Smooth muscle cell (in vitro differentiated cells): ENCODE data around the gene F8. TPM values are rescaled to one million over a fixed set of nuclear protein-coding genes. Genes with fewer than 3 reads are reported as not detected.

Experiments used
- DNase-seq: peaks from one replicate; lab custom pipeline; 2025; ENCODE audit not compliant: unreplicated experiment; lab: John Stamatoyannopoulos, UW
- H2AFZ ChIP-seq: fragments of 200-600 bp; sonication (generic); 2 replicates; pipeline ENCODE4 v1.6.0; 2016; ENCODE audit warnings: antibody characterized with exemption, low read depth, mild to moderate bottlenecking
- H3F3A ChIP-seq: fragments of 200-600 bp; sonication (generic); 2 replicates; pipeline ENCODE4 v1.6.0; 2017; ENCODE audit warnings: antibody characterized with exemption, low read depth
- H3K27ac ChIP-seq: fragments of 200-600 bp; sonication (generic); 2 replicates; pipeline ENCODE4 v1.5.1; 2016; ENCODE audit warnings: low read depth, mild to moderate bottlenecking
- H3K27me3 ChIP-seq: fragments of 200-600 bp; sonication (generic); 2 replicates; pipeline ENCODE4 v1.6.1; 2016; ENCODE audit warnings: low read depth, mild to moderate bottlenecking
- H3K36me3 ChIP-seq: fragments of 200-600 bp; sonication (generic); 2 replicates; pipeline ENCODE4 v1.5.1; 2016; ENCODE audit warnings: low read depth
- H3K4me1 ChIP-seq: fragments of 200-600 bp; sonication (generic); 2 replicates; pipeline ENCODE4 v1.5.1; 2016; ENCODE audit warnings: low read depth
- H3K4me2 ChIP-seq: fragments of 200-600 bp; sonication (generic); 2 replicates; pipeline ENCODE4 v1.6.0; 2016; ENCODE audit warnings: mild to moderate bottlenecking
- H3K4me3 ChIP-seq: fragments of 200-600 bp; sonication (generic); 2 replicates; pipeline ENCODE4 v1.5.1; 2016; ENCODE audit warnings: mild to moderate bottlenecking
- H3K79me2 ChIP-seq: fragments of 200-600 bp; sonication (generic); 2 replicates; pipeline ENCODE4 v1.6.0; 2016; ENCODE audit warnings: low read depth, mild to moderate bottlenecking
- H3K9ac ChIP-seq: fragments of 200-600 bp; sonication (generic); 2 replicates; pipeline ENCODE4 v1.6.0; 2016; ENCODE audit warnings: low read depth
- H3K9me3 ChIP-seq: fragments of 200-600 bp; sonication (generic); replicated peaks from 2 replicates; pipeline ENCODE4 v1.5.1; 2016; ENCODE audit warnings: low read depth
- H4K20me1 ChIP-seq: fragments of 200-600 bp; sonication (generic); 2 replicates; pipeline ENCODE4 v1.6.0; 2016; ENCODE audit warnings: low read depth
- CTCF ChIP-seq: fragments of 200-600 bp; sonication (generic); IDR thresholded peaks from 2 replicates; pipeline ENCODE4 v1.5.1; 2017; ENCODE audit warnings: borderline replicate concordance, mild to moderate bottlenecking, antibody characterized with exemption; ENCODE audit not compliant: insufficient read depth, poor library complexity, severe bottlenecking
- WGBS: methylation state at CpG from one replicate; pipeline ENCODE4 v1.1.7; 2016; ENCODE audit warnings: low lambda C conversion rate; 5-methylcytosine and 5-hydroxymethylcytosine counted together
- polyA plus RNA-seq: library from polyadenylated mRNA; unstranded; fragments of >200 nt; fragmentation: Nextera tagmentation; extraction: Ambion mirVana; gene quantifications from 2 replicates; pipeline ENCODE4 v1.2.1, GENCODE V29; 2016
- total RNA-seq: library from RNA; depleted of rRNA; stranded (reverse); fragments of >200 nt; gene quantifications from 2 replicates; pipeline ENCODE4 v1.2.3, GENCODE V29; 2014

F8 gene
- total and polyA plus RNA-seq, 2 experiments from 2014 or later = 1.9 to 3.3 TPM

- no peak overlapping the region for H3K4me3 ChIP-seq
- H4K20me1 ChIP-seq = no peaks in the 10 kb centered on the region
- 76% methylated on average over 8 of the region's 8 CpGs for WGBS
- H3K79me2 ChIP-seq = no peaks in the 10 kb centered on the region
- no peak overlapping the region for H3K9ac ChIP-seq
- H3K27me3 ChIP-seq = no peaks in the 10 kb centered on the region
- no peaks in the 10 kb centered on the region for H3K4me1 ChIP-seq
- no peaks in the 10 kb centered on the region for H3F3A ChIP-seq
- no peaks in the 10 kb centered on the region for H3K9me3 ChIP-seq
- H3K4me2 ChIP-seq = no peak overlapping the region
- DNase-seq = no peak
- H2AFZ ChIP-seq = no peak overlapping the region
- H3K27ac ChIP-seq = no peak overlapping the region
- TF ChIP-seq CTCF = no peak
- no peaks in the 10 kb centered on the region for H3K36me3 ChIP-seq
These were observed 42.7 kb upstream of the F8 start for GRCh38 chrX:155065035-155065734.

GRCh38 chrX:155061760-155062159, 39.2 kb upstream of the F8 start:
- DNase-seq = no peak
- Histone ChIP-seq H3K4me2 (no peak overlapping the region), H3K79me2 (no peaks in the 10 kb centered on the region), H3K9ac (no peak overlapping the region), H2AFZ (no peak overlapping the region), H3K4me3 (no peak overlapping the region), H3K9me3 (no peaks in the 10 kb centered on the region), H3K27me3 (no peaks in the 10 kb centered on the region), H3F3A (no peaks in the 10 kb centered on the region), H3K4me1 (no peaks in the 10 kb centered on the region), H4K20me1 (no peaks in the 10 kb centered on the region), H3K36me3 (no peaks in the 10 kb centered on the region), H3K27ac (no peak overlapping the region)
- no peak for TF ChIP-seq CTCF
- WGBS = 86% methylated on average over 4 of the region's 4 CpGs

- H3K9me3 ChIP-seq = no peaks in the 10 kb centered on the region
- H3K36me3 ChIP-seq = no peaks in the 10 kb centered on the region
- H3K4me2 ChIP-seq = peak overlapping the region; percentile 54
- no peaks in the 10 kb centered on the region for H3K79me2 ChIP-seq
- no peaks in the 10 kb centered on the region for H3F3A ChIP-seq
- no peaks in the 10 kb centered on the region for H3K27me3 ChIP-seq
- H3K9ac ChIP-seq = no peak overlapping the region
- H2AFZ ChIP-seq = no peak overlapping the region
- peak; percentile 57 for TF ChIP-seq CTCF
- DNase-seq = peak; percentile 4
- H4K20me1 ChIP-seq = no peaks in the 10 kb centered on the region
- H3K27ac ChIP-seq = no peak overlapping the region
- WGBS = 40% methylated on average over 25 of the region's 25 CpGs
- H3K4me1 ChIP-seq = no peaks in the 10 kb centered on the region
- no peak overlapping the region for H3K4me3 ChIP-seq
These were observed 34.6 kb upstream of the F8 start for GRCh38 chrX:155056877-155057792.
